Cerebellar cortex (tissue), 1 donor: ENCODE results near the gene SESTD1.
"Not testable (repeated sequence)": the region's sequence is repeated elsewhere in the genome, so short reads cannot be mapped to it uniquely, and the experiment has no call there.

Experiments
- DNase-seq: peaks from one replicate; pipeline ENCODE4 v3.0.0-alpha.2; 2015; ENCODE audit warnings: low spot score

The SESTD1 gene

DNA sequence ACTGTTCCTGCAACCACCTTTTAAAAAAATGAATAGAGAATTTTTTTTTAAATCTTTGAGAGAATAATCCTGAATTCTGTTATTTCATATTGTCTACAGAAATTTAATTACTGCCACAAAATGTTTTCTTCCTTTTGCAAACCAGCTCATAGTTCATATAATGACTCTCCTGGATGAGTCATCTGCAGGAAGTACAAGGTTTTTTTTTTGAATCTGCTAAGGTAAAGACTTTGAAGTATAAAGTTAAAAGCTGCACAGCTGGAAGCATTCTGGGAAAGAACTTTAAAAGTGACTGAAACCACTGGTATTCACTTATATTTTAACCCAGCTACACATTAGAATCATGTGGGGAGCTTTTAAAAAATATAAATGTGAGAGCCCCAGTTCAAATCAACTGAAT, 25.4 kb downstream of the SESTD1 start:
- no peak for DNase-seq

DNA sequence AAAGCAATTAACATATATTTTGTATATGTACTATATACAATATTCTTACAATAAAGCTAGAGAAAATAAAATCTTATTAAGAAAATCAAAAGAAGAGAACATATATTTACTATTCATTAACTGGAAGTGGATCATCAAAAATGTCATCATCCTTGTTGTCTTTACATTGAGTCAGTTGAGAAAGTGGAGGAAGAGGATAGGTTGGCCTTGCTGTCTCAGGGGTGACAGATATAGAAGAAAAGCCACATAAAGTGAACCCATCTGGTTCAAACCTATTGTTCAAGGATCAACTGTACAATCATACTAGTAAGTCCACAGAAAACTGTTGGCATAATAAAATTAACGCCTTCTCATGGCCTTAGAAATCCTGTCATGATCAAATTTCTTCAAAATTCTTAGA, 26.6 kb downstream of the SESTD1 start:
- no peak for DNase-seq

DNA sequence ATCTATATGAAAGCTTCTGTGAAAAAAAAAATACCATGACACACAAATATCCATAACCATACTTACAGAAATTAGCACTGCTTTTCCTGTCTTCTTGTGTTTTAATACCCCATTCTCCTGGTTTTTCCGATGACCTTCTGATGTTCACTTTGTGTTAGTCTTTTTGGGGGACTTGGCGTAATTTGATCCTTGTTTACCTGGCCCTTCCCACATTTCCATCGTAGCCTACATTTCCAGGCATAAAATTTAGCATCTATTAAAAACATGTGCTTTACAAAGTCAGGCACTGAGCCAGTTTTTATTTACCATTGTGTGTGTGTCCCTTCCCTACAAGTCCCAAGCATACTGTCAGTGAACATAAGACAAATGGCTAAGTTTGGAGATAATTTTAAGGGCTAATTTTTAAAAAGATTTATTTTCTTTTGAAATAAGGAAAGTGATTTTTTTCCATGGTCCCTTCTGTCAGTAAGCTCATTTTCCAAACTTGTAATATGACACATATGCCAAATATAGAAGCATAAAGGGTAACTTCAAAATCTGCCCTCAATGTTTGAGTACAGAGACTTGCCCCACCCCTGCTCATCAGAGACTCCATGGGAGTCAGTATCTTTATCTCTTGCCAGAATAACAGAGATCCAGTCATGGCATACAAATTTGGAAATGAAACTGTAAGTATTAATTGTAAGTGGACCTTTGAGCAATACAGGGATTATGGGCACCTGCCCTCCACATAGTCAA, 27.3 kb downstream of the SESTD1 start:
- DNase-seq = no peak

DNA sequence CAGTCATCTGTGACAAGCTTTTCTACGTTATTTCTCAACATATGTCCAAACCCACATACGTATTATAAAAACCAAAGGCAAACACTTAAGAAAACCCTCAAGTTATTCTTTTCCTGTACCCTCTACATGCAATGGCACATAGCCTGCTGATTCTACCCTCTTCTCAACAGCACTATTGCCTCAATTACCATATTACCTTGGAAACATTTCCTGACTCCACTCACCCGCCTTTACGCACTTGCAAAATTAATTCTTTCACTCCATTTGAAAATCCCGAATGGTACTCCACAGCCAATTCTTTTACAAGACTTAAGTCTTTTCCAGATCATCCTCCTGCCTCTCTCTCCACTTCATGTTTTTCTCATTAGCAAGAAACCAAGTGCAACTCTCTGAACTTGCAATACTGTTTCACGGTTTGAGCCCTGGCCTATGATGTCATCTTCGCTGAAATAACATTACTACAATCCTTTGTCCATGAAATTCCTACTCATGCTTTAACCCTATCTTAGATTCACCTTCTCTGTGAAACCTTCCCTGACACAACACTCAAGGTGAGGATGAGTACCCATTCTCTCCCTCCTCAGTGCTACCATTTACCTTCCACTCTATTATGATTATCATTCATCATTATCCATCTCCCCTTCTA, 29.0 kb downstream of the SESTD1 start:
- no peak for DNase-seq

DNA sequence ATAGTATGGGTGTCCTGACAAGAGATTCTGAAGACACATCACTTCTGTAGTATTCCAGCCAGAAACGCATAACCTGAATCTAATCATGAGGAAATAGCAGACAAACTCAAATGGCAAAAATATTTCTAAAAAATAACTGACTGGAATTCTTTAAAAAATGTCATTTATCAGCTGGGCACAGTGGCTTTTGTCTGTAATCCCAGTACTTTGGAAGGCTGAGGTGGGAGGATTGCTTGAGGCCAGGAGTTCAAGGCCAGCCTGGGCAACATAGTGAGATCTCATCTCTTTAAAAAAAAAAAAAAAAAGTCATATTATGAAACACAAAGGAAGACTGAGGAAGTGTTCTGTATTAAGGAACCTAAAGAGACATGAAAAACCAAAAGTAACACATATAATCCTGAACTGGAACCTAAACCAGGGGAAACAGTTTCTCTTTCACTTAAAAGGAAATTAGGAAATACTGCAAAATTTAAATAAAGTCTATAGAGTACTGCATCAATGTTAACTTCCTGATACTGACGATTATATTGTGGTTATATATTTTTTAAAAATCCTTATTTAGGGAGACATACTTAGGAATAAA, 29.9 kb downstream of the SESTD1 start:
- DNase-seq = no peak

DNA sequence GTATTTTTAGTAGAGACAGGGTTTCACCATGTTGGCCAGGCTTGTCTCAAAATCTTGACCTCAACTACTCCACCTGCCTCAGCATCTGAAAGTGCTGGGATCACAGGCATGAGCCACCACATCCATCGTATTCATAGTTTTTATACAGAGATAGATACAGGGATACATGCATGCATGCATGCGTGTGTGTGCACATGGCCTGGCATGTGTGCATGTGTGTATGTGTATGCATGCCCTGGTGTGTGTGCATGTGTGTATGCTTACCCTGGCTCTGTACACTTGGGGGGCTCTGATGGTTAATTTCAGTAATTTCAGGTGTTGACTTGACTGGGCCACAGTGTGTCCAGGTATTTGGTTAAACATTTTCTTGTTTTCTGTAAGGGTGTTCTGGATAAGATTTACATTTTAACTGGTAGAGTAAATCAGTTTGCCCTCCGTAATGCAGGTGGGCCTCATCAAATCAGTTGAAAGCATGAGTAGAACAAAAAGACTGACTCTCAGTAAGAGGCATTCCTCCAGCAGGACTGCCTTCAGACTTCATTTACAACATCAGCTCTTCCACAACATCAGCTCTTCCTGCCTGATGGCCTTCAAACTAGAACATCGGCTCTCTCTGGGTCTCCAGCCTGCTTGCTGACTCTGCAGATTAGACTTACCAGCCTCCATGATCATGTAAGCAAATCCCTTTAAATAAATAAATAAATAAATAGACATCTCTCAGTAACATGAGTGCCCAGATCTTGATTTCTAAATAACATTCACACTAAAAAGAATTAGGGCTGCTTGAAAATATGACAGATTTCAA, 30.8 kb downstream of the SESTD1 start:
- no peak for DNase-seq

DNA sequence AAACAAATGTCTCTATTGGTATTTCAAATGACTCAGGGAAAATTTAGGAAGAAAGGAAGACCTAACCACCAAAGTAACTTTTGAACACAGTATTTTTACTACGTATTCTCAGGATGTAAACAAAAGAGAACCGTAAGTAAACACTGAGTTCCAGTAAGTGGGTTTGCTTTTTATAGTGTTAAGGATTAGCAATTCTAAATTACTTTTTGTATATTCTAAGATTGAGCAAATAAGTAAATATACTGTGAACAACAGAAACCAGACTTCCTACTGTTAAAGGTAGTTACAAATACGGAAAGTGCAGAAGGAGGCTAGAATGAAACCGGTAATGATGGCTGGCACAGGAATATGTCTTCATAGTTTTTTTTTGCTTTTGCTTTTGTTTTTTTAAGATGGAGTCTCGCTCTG, 31.5 kb downstream of the SESTD1 start:
- DNase-seq = no peak

DNA sequence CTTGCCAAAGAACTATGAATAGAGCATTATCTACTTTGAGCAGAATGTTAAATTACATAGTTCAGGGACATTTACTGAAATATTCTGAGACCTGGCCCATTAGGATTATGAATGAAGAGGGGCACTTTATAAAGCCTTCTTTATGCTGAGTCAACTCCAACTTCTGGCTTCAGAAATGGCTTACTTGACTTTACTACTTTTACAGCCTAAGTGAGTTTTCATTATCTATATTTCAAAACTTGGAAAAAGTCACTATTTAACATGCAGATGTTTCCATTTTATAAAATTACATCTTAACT, 37.7 kb downstream of the SESTD1 start:
- no peak for DNase-seq

DNA sequence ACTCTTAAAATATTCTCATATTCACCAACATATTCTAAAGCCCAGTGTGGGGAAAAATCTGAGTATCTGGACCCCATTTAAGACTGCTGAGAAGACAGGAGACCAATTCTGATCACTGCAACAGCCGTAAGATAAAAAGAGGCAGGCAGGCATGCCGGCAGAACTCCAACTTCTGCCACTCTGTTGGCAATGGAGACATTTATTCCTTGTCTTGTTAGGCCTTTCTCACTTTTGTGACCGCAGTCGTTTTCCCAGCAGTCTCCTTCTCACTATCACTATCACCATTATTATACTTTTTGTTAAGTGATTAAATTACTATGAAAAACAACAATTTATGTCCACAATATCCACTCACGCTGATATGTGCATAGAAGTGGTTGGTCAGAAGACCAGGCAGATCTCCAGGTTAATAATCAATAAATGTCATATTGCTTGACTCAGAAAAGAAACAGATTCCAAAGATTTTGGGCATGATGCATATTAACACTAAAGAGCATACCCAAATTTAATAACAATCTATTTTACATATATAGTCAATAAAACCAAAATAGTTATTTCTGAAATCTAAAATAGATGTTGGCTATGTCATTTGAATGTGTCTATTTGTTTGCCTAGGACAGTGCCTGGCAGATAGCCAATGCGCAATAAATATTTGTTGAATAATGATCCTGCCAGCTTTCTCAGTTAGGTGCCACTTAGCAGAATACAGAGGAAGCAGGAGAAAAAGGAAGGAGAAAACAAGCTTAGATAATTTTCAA, 38.2 kb downstream of the SESTD1 start:
- DNase-seq = peak; percentile 67

DNA sequence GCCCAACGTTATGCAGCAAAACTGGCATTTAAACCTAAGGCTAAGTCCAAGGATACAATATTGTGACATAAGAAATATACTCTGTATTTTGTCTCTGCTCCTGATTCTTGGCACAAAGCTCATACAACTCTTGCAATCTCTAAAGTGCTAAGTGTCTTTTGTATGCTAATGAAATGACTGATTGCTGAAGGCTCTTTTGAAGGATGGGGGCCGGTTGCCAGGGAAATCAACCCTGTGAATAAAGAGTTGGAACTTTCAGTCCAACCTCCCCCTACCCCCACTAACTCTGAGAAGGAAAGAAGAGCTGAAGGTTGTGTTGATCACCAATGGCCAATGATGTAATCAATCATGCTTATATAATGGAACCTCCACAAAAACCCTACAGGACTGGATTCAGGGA, 40.3 kb downstream of the SESTD1 start:
- no peak for DNase-seq

DNA sequence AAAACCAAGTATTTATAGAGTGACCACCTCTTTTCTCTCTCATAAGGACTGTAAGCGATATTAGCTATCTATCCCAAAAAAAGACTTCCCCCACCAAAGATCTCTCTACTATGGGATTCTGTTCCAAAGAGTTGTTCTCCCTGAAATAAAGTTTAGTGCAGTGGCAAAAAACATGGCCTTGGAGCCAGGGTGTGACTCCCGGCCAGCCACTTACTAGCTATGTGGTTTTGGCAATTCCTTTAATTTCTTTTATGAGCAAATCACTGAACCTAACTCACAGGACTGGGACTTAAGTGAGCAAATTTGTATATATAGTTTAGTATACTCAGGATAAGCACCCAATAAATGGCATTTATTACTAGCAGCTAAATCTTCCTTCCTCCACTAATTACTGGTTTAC, 42.6 kb downstream of the SESTD1 start:
- no peak for DNase-seq

DNA sequence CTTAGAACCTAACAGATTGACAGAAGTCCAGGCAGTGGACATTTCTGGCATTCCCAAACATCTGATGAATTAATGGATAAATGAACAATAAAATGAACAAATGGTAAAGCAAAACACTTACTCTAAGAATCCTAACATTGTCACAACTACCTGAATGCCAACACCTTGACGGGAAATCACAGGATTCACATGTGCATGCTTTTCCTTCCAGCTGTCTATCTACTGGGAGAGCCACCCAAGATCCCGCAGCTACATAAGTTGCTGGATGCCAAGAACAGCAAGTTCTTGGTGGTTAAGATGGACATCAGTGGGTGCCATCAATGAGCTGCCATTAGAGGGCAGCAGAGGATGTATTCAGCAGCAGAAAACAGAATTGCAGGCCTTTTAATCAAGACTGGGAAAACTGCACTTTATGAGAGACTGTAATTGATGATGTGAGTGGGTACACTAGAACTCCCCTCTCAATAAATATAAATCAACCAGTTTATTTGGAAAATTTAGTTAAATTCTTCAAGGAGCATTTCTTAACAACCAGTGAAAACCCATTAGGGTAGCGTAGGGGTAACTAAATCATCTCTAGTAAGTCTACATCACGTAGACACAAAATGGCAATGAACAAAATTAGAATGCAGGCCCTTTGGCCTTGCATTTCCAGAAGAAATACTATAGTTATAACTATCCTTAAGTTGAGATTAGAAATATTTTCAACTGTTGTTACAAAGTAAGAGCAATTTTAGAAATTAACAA, 45.6 kb downstream of the SESTD1 start:
- peak; percentile 92 for DNase-seq

DNA sequence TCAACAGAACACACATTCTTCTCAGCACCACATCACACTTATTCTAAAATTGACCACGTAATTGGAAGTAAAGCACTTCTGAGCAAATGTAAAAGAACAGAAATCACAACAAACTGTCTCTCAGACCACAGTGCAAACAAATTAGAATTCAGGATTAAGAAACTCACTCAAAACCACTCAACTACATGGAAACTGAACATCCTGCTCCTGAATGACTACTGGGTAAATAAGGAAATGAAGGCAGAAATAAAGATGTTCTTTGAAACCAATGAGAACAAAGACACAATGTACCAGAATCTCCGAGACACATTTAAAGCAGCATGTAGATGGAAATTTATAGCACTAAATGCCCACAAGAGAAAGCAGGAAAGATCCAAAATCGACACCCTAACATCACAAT, 50.0 kb downstream of the SESTD1 start:
- DNase-seq = not testable (repeated sequence)

DNA sequence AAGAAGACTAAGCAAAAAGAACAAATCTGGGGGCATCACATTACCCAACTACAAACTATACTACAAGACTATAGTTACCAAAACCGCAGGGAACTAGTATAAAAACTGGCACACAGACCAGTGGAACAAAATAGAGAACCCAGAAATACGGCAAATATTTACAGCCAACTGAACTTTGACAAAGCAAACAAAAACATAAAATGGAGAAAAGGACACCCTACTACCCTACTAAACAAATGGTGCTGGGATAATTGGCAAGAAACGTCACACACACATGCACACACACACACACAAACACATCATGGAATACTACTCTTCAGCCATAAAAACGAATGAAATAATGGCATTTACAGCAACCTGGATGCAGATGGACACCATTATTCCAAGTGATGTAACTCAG, 53.3 kb downstream of the SESTD1 start:
- no peak for DNase-seq

DNA sequence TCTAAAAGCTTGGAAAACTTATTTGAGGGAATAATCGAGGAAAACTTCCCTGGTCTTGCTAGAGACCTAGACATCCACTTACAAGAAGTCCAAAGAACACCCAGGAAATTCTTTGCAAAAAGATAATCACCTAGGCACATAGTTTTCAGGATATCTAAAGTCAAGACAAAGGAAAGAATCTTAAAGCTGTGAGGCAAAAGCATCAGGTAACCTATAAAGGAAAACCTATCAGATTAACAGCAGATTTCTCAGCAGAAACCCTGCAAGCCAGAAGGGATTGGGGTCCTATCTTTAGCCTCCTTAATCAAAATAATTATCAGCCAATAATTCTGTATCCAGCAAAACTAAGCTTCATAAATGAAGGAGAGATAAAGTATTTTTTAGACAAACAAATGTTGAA, 56.4 kb downstream of the SESTD1 start:
- not testable (repeated sequence) for DNase-seq

DNA sequence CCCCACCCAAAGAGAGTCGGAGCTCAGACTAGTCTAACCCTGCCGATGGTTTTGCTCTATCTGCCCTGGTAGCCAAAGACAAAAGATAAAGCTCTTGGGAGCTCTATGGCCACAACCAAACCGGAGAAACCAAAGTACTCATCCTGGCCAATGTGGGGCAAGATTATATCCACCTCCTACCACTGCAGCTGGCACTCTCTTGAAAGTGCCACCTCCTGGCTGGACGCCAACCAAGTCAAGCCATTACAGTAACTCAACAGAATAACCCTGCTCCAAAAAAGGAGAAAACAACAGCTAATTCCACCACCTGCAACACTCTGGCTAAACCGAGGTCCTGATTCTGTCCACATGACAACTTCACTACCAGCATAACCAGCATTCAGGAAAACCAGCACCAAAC, 57.6 kb downstream of the SESTD1 start:
- no peak for DNase-seq

DNA sequence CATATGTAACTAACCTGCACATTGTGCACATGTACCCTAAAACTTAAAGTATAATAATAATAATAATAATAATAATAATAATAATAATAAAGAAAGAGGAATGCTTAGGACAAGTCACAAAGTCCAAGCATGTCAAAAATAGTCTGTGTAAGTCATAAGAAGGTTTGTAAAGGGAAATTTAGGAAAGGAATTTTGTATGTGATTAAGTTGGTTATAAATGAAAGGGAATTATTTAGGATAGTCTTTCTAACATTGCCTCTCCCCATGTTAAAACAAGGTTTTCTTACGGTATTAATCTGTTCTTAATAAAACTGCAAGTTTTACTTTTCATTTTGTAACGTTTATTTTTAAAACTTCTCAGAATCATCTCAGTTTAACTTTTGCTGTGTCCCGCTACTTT, 62.8 kb downstream of the SESTD1 start:
- no peak for DNase-seq

DNA sequence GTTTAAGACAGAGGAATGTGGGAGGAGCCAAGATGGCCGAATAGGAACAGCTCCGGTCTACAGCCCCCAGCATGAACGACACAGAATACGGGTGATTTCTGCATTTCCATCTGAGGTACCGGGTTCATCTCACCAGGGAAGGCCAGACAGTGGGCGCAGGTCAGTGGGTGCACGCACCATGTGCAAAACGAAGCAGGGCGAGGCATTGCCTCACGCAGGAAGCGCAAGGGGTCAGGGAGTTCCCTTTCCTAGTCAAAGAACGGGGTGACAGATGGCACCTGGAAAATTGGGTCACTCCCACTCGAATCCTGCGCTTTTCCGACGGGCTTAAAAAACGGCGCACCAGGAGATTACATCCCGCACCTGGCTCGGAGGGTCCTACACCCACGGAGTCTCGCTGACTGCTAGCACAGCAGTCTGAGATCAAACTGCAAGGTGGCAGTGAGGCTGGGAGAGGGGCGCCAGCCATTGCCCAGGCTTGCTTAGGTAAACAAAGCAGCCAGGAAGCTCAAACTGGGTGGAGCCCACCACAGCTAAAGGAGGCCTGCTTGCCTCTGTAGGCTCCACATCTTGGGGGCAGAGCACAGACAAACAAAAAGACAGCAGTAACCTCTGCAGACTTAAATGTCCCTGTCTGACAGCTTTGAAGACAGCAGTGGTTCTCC, 68.6 kb downstream of the SESTD1 start:
- DNase-seq = peak; percentile 14

DNA sequence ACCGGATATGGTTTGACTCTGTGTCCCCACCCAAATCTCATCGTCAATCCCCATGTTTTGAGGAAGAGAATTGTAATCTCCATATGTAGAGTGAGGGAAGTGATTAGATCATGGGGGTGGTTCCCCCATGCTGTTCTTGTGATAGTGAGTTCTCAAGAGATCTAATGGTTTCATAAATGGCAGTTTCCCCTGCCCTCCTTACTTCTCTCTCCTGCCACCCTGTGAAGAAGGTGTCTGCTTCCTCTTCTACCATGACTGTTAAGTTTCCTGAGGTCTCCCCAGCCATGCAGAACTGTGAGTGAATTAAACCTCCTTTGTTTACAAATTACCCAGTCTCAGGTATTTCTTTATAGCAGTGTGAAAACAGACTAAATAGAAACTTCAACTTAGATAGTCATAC, 69.5 kb downstream of the SESTD1 start:
- DNase-seq = no peak

DNA sequence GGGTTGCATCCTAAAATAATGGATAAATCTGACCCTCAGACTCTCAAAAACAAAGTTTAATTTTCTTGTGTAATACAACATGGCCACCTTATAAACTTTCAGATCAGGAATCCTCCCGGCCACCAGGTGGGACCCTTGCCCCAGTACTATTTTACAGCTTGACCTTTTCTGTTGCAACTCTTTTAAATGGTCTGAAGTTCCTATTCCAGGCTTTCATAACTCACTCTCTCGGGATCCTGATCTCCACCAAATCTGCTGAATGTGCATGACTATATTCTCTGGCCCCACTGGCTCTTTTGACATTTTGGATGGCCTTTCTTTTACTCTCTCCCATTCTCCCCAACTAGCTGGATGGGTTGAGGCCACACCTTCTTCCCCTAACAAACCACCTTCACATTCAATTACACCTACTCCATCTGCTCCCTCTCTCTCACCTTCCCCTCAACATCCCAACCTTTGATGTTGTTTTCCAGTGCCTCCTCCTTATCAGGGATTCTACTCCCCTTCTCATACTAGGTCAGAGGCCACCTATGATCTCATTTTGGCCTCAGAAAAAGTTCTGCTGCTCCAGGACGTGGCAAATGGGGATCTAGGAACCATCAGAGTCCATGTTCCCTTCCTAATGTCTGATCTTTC, 70.8 kb downstream of the SESTD1 start:
- DNase-seq = no peak
